ENCODE measurements around the gene STK11IP. TPM values are rescaled to one million over a fixed set of nuclear protein-coding genes. Genes with fewer than 3 reads are reported as not detected.

The STK11IP gene
- total and polyA plus RNA-seq, 2 of the 4 experiments (the other 2 are of a cell fraction) = 14.5 to 19.7 TPM

DNA sequence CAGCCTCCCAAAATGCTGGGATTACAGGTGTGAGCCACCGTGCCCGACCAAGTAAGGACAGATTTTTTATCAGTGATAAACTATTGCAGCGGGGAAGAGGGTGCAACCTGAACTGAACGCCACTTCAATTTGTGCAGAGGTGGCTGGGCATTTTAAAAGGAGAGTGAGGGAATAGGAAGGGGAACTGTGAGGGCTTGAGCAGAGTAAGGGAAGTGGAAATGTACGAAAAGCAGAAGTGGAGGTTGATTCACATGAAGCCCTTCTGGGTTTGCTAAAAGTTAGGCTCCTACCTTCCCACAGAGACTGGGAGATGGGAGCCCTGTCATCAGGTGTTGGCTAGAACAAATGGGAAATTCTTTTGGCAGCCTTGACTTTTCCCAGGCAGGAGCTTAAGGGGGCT, 6.1 kb downstream of the STK11IP start:
- ATAC-seq (ENCODE audit: low read depth) = no peak
- POLR2A ChIA-PET (ENCODE audit: unreplicated experiment) = no interaction called here
- Histone ChIP-seq H3K18ac (ENCODE audit: low read depth, low read length) (no peak overlapping the region), H2AFZ (replicated peaks; ENCODE audit: low read length, poor library complexity) (no peak overlapping the region), H2BK15ac (ENCODE audit: low read depth, low read length) (no peak overlapping the region), H3K36me3 (ENCODE audit: control insufficient read depth, insufficient read depth, low read length) (peaks cover 44% of the 10 kb centered on the region), H3K9me1 (ENCODE audit: insufficient read depth, low read length) (no peaks in the 10 kb centered on the region), H3K9ac (ENCODE audit: low read depth, low read length) (no peak overlapping the region), H3K56ac (ENCODE audit: extremely low read depth, insufficient read depth, low read length) (no peak overlapping the region; the same call in 1 of the 2 replicates), H3K14ac (replicated peaks; ENCODE audit: low read depth, low read length) (no peak overlapping the region), H2AK5ac (ENCODE audit: low read depth, low read length) (no peak overlapping the region), H3K27ac (ENCODE audit: insufficient read depth, low read length) (no peak overlapping the region), H3K4me1 (ENCODE audit: control insufficient read depth, insufficient read depth, low read length) (no peaks in the 10 kb centered on the region), H3K4me3 (ENCODE audit: insufficient read depth, low read depth, low read length) (no peak overlapping the region), H2BK120ac (ENCODE audit: low read depth, low read length) (no peak overlapping the region), H4K20me1 (ENCODE audit: insufficient read depth, low read length) (no peaks in the 10 kb centered on the region), H3K9me3 (ENCODE audit: control insufficient read depth, insufficient read depth, low read length) (no peaks in the 10 kb centered on the region), H3K4ac (ENCODE audit: low read depth, low read length) (no peak overlapping the region), H3K79me1 (ENCODE audit: low read depth in 1 of 2, low read length in 2 of 2) (peaks cover 2 to 6% of the 10 kb centered on the region in 2 experiments; a peak in 3 of 4 replicates), H3K27me3 (ENCODE audit: control insufficient read depth, insufficient read depth, low read length) (no peaks in the 10 kb centered on the region), H2AK9ac (replicated peaks; ENCODE audit: low read depth, low read length, poor library complexity) (no peak overlapping the region), H2BK20ac (ENCODE audit: low read depth, low read length) (no peak overlapping the region), H3K23ac (ENCODE audit: low read depth, low read length) (no peak overlapping the region), H4K5ac (ENCODE audit: low read depth, low read length) (no peak overlapping the region), H4K91ac (ENCODE audit: insufficient read depth, low read depth, low read length) (no peak overlapping the region), H4K8ac (ENCODE audit: low read depth in 2 of 2, low read length in 2 of 2) (no peak overlapping the region), H2BK5ac (ENCODE audit: low read depth, low read length, poor library complexity, severe bottlenecking) (no peak overlapping the region), H3K4me2 (ENCODE audit: low read depth, low read length) (no peak overlapping the region)
- dilution Hi-C loops (cut with HindIII; ENCODE audit: low sequenced_read_pairs, unreplicated experiment) = no loop called here
- DNase-seq = no peak
- in situ Hi-C loops (cut with MboI; ENCODE audit: low sequenced_read_pairs) = no loop called here
- no peak for TF ChIP-seq SMC3 (IDR thresholded peaks at IDR 0.05; ENCODE audit: low read depth, low read length)
- WGBS, 2 experiments (ENCODE audit: extremely low coverage in 2 of 2, insufficient read length in 1 of 2) = 96% methylated on average over 4 of the region's 5 CpGs; no CpG with 5 or more reads in 1 of the 2 experiments
- BruUV-seq (replicated peaks) = no TSS peak
- CTCF ChIA-PET = no interaction called here
- intact Hi-C loops (cut with micrococcal nuclease) = no loop called here

Measured in IMR-90 (cell line).